Osteoblast (primary cell): Measurements from ENCODE around the gene PLAAT2. TPM values are rescaled to one million over a fixed set of nuclear protein-coding genes. Genes with fewer than 3 reads are reported as not detected.
"Not testable (repeated sequence)": the region's sequence is repeated elsewhere in the genome, so short reads cannot be mapped to it uniquely, and the experiment has no call there.

Source experiments
- DNase-seq: peaks from one replicate; pipeline ENCODE4 v3.0.0; 2011; ENCODE audit warnings: low spot score, mixed read lengths; ENCODE audit not compliant: insufficient read length; ENCODE audit errors: missing footprints
- H2AFZ ChIP-seq: 2 replicates; pipeline ENCODE4 v1.6.0; 2011; ENCODE audit warnings: mild to moderate bottlenecking, low read length
- H3K27ac ChIP-seq: 2 replicates; pipeline ENCODE4 v1.5.1; 2011; ENCODE audit warnings: mild to moderate bottlenecking, low read depth, low read length, moderate library complexity
- H3K27me3 ChIP-seq: 2 replicates; pipeline ENCODE4 v1.6.0; 2012; ENCODE audit warnings: mild to moderate bottlenecking, control low read depth, inconsistent platforms, low read length, moderate library complexity; ENCODE audit not compliant: insufficient read depth
- H3K36me3 ChIP-seq: 2 replicates; pipeline ENCODE4 v1.5.1; 2011; ENCODE audit warnings: mild to moderate bottlenecking, low read length, control low read depth, moderate library complexity; ENCODE audit not compliant: insufficient read depth
- H3K4me1 ChIP-seq: 2 replicates; pipeline ENCODE4 v1.5.1; 2011; ENCODE audit warnings: mild to moderate bottlenecking, low read length, control low read depth, moderate library complexity; ENCODE audit not compliant: insufficient read depth
- H3K4me2 ChIP-seq: 2 replicates; pipeline ENCODE4 v1.6.0; 2011; ENCODE audit warnings: mild to moderate bottlenecking, low read length; ENCODE audit not compliant: insufficient read depth
- H3K4me3 ChIP-seq: fragments of 200-600 bp; sonication (generic); 3 replicates; pipeline ENCODE4 v1.5.1; 2012; ENCODE audit warnings: mild to moderate bottlenecking, low read length, inconsistent platforms; ENCODE audit not compliant: insufficient read depth
- H3K79me2 ChIP-seq: 2 replicates; pipeline ENCODE4 v1.6.0; 2012; ENCODE audit warnings: mild to moderate bottlenecking, low read length, control low read depth, inconsistent platforms; ENCODE audit not compliant: insufficient read depth
- H3K9me3 ChIP-seq: 2 replicates; pipeline ENCODE4 v1.5.1; 2011; ENCODE audit warnings: low read depth, low read length, control low read depth
- H4K20me1 ChIP-seq: 2 replicates; pipeline ENCODE4 v1.6.0; 2012; ENCODE audit warnings: mild to moderate bottlenecking, low read length, control low read depth; ENCODE audit not compliant: insufficient read depth
- total RNA-seq: library from RNA; depleted of rRNA; stranded (reverse); fragments of >200 nt; gene quantifications from 2 replicates; pipeline ENCODE4 v1.2.3, GENCODE V29; 2012
- TF ChIP-seq, protein P1 (sequence below): IDR thresholded peaks from 2 replicates; pipeline ENCODE4 v1.5.1; 2011; ENCODE audit warnings: mild to moderate bottlenecking, low read depth, low read length, moderate library complexity; ENCODE audit errors: extremely low read depth

PLAAT2 gene
- total RNA-seq, 1 donor, result not detected

- Histone ChIP-seq H3K4me2 (no peak overlapping the region), H3K79me2 (no peaks in the 10 kb centered on the region), H2AFZ (no peak overlapping the region), H4K20me1 (no peaks in the 10 kb centered on the region), H3K27me3 (peaks cover 3% of the 10 kb centered on the region), H3K9me3 (no peaks in the 10 kb centered on the region), H3K4me1 (no peaks in the 10 kb centered on the region), H3K36me3 (no peaks in the 10 kb centered on the region), H3K27ac (no peak overlapping the region), H3K4me3 (no peak overlapping the region)
- no peak for DNase-seq
- TF ChIP-seq, protein P1, sequence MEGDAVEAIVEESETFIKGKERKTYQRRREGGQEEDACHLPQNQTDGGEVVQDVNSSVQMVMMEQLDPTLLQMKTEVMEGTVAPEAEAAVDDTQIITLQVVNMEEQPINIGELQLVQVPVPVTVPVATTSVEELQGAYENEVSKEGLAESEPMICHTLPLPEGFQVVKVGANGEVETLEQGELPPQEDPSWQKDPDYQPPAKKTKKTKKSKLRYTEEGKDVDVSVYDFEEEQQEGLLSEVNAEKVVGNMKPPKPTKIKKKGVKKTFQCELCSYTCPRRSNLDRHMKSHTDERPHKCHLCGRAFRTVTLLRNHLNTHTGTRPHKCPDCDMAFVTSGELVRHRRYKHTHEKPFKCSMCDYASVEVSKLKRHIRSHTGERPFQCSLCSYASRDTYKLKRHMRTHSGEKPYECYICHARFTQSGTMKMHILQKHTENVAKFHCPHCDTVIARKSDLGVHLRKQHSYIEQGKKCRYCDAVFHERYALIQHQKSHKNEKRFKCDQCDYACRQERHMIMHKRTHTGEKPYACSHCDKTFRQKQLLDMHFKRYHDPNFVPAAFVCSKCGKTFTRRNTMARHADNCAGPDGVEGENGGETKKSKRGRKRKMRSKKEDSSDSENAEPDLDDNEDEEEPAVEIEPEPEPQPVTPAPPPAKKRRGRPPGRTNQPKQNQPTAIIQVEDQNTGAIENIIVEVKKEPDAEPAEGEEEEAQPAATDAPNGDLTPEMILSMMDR, result no peak
Observed at GRCh38 chr11:63547061-63547460, 16.1 kb downstream of the PLAAT2 start.

DNA sequence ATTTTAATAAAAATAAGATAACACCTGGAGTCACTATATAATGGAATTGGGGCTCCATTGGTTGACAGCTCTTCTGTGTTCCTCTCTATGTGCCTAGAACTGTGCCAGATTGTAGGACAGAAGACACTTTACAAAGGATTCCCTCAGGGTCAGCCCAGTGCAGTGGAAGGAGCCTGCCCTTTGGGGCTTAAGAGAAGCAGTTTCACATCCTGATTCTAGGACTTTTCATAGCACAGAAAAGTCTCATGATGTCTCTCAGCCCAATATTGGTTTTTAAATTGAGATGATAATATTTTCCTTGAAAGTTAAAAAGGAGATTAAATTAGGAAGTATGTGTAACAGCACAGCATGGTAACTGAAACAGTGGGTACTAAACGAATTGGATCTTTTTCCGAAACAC lies 19.5 kb downstream of the PLAAT2 start:
- Histone ChIP-seq H2AFZ (no peak overlapping the region), H3K79me2 (no peaks in the 10 kb centered on the region), H3K9me3 (no peaks in the 10 kb centered on the region), H3K27me3 (peaks cover 4% of the 10 kb centered on the region), H3K4me2 (no peak overlapping the region), H3K36me3 (no peaks in the 10 kb centered on the region), H3K4me3 (no peak overlapping the region), H3K27ac (no peak overlapping the region), H4K20me1 (no peaks in the 10 kb centered on the region), H3K4me1 (no peaks in the 10 kb centered on the region)
- TF ChIP-seq, protein P1, result no peak
- DNase-seq, result no peak

- H3K4me1 ChIP-seq, H3K4me2 ChIP-seq, DNase-seq, H3K79me2 ChIP-seq, H3K4me3 ChIP-seq, H3K27me3 ChIP-seq, H3K36me3 ChIP-seq, H3K27ac ChIP-seq, H4K20me1 ChIP-seq, H3K9me3 ChIP-seq, H2AFZ ChIP-seq: not testable (repeated sequence)
Observed at GRCh38 chr11:63542506-63542905, 20.7 kb downstream of the PLAAT2 start.

GRCh38 chr11:63537293-63538101 lies 25.7 kb downstream of the PLAAT2 start:
- H3K27me3 ChIP-seq, result peaks cover 4% of the 10 kb centered on the region
- no peaks in the 10 kb centered on the region for H3K9me3 ChIP-seq
- peak overlapping the region; percentile 74 for H3K4me2 ChIP-seq
- H3K79me2 ChIP-seq, result no peaks in the 10 kb centered on the region
- H4K20me1 ChIP-seq, result no peaks in the 10 kb centered on the region
- peak overlapping the region; percentile 63 for H3K27ac ChIP-seq
- H3K36me3 ChIP-seq, result no peaks in the 10 kb centered on the region
- peak overlapping the region; percentile 96 for H2AFZ ChIP-seq
- TF ChIP-seq, protein P1, result no peak
- peaks cover 13% of the 10 kb centered on the region for H3K4me1 ChIP-seq
- peak overlapping the region; percentile 72 for H3K4me3 ChIP-seq
- peak; percentile 86 for DNase-seq
